Ishikawa (cell line): ENCODE data around the gene CAMK1D.

ENCODE experiments used
- CREB1 ChIP-seq: IDR thresholded peaks from 2 replicates; pipeline ENCODE4 v1.6.1; 2012; ENCODE audit warnings: low read depth
- EP300 ChIP-seq: IDR thresholded peaks from 2 replicates; pipeline ENCODE4 v1.6.1; 2012; ENCODE audit warnings: borderline replicate concordance
- FOXM1 ChIP-seq: IDR thresholded peaks from 2 replicates; pipeline ENCODE4 v1.6.1; 2012; ENCODE audit warnings: low read depth, borderline replicate concordance
- NFIC ChIP-seq: IDR thresholded peaks from 2 replicates; pipeline ENCODE4 v1.6.1; 2012
- RAD21 ChIP-seq: IDR thresholded peaks from 2 replicates; pipeline ENCODE4 v1.6.1; 2012; ENCODE audit warnings: low read depth
- REST ChIP-seq: IDR thresholded peaks from 2 replicates; pipeline ENCODE4 v1.6.1; 2012; ENCODE audit warnings: low read depth, mild to moderate bottlenecking
- TAF1 ChIP-seq: IDR thresholded peaks from 2 replicates; pipeline ENCODE4 v1.6.1; 2012; ENCODE audit warnings: low read depth, mild to moderate bottlenecking
- TCF12 ChIP-seq: IDR thresholded peaks from 2 replicates; pipeline ENCODE4 v1.6.1; 2012; ENCODE audit warnings: low read depth
- TEAD4 ChIP-seq: IDR thresholded peaks from 2 replicates; pipeline ENCODE4 v1.6.1; 2012
- TF ChIP-seq, protein P1 (sequence below): IDR thresholded peaks from 2 replicates; pipeline ENCODE4 v1.6.1; 2012

- no peak for TF ChIP-seq REST
- TF ChIP-seq, protein P1, sequence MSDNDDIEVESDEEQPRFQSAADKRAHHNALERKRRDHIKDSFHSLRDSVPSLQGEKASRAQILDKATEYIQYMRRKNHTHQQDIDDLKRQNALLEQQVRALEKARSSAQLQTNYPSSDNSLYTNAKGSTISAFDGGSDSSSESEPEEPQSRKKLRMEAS: no peak
- TF ChIP-seq CREB1: no peak
- TF ChIP-seq FOXM1: no peak
- no peak for TF ChIP-seq EP300
- TF ChIP-seq TCF12: no peak
- no peak for TF ChIP-seq RAD21
- no peak for TF ChIP-seq NFIC
- TF ChIP-seq TAF1: no peak
- no peak for TF ChIP-seq TEAD4
Observed at GRCh38 chr10:12388671-12389070, 39.3 kb downstream of the CAMK1D start.
